T-helper 2 cell treated with Interferon-gamma antibody and Interleukin-4, amounts not matched to agents 100 ng/mL and 5 ng/mL, for 36 hours (primary cell): Measurements from ENCODE around the gene CSF3. TPM values are rescaled to one million over a fixed set of nuclear protein-coding genes. Genes with fewer than 3 reads are reported as not detected.

Experiments
- intact Hi-C: fragments of 100-400 bp; cut with micrococcal nuclease; formaldehyde crosslinking; loops from one replicate; pipeline ENCODE4 v1.15.1; 2023
- total RNA-seq: library from RNA; stranded (reverse); gene quantifications from 2 replicates; pipeline ENCODE4 v1.2.3, GENCODE V29; 2022

CSF3 gene
- total RNA-seq, 1 donor from 2014 or later = not detected

DNA sequence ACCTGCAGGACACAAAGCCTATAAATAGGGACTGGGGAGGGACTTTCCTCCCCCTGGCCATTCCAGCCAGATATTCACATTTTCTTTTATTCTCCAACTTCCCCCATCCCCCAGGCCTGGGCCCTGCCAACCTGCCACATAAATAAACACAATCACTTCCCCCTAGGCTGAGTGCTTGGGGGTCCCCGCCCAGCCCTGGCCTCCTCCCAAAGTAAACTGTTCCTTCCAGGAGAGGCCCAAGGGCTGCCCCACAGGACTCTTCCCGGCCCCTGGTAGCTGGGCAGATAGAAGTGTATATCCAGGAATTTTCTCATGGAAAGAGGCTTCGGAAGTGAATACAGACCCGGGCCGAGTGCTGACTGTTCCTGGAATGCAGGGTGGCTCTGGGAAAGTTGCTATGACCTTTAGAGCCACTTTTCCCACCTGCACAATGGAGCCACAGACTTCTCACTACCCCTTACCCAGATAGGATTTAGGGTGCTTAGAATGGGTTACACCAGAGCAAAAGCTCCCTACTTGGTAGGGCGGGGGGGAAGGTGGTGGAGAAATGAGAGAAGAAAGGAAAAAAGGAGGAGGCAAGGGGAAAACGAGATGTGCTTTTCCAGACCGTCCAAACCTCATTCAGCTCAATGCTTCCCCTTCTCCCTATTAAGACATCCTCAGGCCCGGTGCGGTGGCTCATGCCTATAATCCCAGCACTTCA lies 8.5 kb downstream of the CSF3 start:
- intact Hi-C loops = no loop called here

DNA sequence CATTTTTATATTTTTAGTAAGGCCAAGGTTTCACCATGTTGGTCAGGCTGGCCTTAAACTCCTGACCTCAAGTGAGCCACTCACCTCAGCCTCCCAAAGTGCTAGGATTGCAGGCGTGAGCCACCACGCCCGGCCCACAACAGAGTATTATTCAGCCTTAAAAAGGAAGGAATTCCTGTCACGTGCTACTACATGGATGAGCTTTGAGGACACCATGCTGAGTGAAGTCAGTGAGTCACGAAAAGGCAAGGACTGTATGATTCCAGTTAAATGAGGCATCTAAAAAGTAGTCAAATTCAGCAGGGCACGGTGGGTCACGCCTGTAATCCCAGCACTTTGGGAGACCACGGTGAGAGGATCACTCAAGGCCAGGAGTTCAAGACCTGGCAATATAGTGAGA lies 9.7 kb downstream of the CSF3 start:
- intact Hi-C loops = no loop called here

DNA sequence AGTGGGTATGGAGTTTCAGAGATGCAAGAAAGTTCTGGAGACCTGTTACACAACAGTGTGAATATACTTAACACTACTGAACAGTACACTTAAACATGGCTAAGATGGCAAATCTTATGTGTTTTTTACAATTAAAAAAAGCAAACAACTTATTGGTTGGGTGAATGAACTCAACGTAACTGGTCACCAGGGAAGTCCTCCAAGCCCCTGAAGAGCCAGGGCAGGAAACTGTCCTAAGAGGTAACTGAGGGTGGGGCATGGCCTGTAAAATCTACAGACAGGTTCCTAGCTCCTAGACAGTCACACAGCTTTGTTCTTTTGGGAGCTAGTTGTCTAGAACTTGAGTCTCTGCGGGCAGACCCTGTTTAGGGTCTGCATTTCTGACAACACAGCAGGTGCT lies 10.3 kb downstream of the CSF3 start:
- intact Hi-C loops = no loop called here

DNA sequence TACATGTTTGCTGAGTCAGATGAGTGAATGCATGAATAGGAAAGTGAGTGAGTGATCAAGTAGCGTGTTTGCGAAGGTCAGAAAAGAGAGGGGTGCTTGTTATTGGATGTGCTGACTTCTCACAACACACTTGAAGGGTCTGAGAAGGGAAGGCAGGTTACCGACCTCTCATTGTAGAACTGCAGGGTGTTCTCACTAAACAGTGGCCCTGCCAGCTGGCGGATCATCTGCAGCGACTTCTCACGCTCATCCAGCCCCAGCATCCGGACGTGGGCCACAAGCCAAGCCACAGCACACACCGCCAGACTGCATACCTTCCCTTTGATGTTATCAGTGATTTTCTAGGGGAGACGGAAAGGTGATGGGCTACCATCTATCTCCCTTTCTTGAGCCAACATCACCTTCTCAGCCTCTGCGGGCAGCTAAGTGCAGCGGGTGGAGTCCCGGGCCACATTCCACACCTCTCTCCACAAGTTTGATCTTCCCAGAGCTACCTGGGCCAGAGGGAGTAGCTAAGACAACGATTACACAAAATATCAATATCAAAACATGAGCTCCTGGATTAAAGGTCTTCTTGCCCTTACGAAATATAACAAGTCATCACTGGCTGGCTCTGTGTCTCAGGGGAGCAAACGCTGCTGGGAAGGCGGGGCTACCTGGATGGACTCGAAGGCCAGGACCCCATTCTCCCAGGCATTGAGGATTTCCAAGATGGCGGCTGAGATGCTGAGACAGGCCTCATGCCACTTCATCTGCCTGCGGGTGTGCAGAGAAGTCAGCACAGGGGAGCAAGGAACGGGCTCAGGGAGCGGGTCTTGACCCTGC lies 11.0 kb downstream of the CSF3 start:
- intact Hi-C loops = no loop called here

DNA sequence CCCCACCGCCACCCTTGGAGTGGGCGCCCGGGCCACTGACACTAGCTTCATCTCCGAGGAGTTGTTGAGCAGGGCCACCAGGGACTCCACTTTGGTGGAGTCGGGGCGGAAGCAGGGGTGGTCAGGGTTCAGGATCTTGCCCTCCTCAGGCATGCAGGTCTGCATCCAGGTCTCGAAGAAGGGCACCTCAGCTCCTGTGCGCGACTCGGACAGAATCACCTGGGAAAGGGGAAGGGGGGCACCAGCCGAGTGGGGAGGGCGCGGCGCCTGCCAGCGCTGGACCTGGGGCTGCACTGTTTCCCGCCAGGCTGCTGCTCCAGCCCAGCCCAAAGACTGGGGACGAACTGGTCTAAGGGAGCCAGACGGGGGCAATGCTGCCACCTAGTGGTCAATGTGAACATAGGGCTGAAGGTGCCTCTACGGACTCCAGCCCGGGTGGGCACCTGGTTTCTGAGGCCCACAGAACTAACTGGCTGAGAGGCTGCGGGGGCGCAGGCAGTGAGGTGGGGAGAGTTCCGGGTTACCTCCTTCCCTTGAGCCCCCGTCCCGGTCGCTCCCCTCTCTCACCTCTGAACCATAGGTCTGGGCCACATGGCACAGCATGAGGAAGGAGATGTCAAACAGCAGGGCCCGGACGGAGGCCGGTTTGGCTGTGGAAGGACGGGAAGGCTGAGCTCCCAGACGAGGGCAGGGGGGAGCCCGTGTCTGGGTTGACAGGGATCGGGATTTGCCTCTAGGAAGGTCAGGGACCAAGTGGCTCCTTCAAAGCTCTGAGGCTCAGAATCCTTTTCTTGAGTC lies 11.8 kb downstream of the CSF3 start:
- intact Hi-C loops = loop anchor here (1.0 kb wide), 2 partner anchors 14 to 405 kb away; no protein-coding TSS in a partner anchor

DNA sequence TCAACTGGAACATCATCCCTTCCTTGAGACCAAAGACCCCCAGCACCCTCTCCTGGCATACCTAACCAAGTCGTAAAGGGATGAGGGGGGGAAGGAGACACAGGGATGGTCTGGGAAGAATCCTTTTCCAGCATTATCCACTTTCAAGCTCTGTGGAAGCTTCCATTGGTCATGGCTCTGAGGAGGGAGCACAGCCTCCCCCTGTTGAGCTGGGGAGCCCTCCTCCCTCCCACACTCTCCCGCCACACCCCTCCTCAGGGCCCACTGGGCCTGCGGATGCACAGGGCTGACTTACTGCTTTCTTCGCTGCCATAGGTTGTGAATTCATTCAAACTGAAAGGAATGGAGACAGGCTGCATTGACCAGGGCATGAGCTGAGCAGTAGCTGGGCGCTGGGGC lies 12.4 kb downstream of the CSF3 start:
- intact Hi-C loops = loop anchor here (1.0 kb wide), 2 partner anchors 14 to 405 kb away; no protein-coding TSS in a partner anchor

DNA sequence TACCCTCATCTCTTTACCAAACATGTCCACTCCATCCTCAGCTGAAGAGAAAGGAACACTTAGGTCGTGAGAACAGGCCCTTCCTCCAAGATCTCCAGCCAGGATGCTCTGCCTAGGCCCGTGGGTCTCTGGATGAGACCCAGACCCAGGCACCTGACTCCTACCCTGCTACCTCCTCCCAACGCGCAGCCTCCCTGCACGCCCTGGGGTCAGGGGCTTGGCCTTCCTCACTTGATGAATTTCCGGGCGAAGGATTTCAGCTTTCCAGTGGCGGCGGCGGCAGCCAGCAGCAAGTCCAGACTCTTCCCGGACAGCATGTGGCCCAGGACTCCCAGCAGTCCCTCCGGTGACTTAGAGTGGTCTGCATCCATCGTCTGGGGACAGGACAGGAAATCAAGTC lies 13.4 kb downstream of the CSF3 start:
- intact Hi-C loops = no loop called here

DNA sequence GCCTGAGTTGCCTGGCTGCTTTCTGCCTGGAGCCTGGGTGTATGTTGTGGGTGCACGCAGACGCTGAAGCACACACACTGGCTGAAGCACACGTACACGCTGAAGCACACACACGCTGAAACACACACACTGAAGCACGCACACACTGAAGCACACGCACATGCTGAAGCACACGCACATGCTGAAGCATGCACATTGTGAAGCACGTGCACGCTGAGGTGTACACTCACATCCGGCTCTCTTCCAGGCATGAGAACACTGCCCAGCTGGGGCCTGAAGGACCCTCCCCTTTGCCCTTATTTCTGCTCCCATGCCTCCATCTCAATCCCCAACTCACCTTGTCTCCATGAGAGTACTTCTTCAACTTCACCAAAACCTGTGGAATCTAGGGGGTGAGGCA lies 16.5 kb downstream of the CSF3 start:
- intact Hi-C loops = no loop called here

DNA sequence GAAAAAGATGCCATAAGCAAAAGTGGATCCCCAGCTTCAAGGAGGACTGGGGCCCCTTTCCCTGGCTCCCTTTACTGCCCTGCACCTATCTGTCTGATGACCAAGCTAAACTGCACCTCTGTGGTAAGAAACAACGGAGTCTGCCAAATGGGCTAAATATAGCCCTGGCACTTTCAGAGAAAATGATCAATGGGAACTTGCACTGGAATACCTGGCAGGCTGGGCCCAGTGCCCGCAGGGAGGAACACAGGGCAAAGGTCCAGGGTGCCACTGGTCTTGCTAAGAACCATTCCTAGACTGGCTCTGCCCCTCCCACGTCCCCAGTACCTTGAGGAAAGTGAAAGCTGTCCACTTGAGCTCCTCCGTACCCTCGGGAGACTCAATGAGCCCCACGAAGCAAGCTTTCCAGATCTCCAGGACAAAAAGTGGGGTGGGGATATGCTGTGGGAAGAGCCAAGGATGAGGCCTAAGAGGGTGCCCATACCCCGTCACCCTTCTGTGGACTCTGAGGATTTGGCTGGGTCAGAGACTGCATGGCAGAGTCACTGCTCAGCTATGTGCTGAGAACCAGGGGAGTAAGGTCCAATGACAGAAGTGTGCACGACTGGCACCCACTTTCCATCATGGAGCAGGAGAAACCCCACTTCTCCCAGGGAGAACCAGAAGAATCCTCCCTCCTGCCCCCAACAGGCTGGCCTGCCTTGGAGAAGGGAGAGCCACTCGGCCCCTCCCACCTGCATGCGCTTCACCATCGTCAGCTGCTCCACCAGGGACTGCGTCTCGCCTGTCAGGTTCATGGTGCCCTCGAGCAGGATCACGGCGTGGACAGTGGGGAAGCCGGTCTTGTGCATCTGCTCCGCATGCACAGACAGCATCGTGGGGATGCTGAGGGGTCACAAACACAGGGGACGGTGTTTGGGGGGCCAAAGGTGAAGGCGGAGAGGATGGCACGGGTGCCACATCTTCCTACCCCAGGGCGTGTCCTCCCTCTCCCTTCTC lies 17.4 kb downstream of the CSF3 start:
- intact Hi-C loops = no loop called here

DNA sequence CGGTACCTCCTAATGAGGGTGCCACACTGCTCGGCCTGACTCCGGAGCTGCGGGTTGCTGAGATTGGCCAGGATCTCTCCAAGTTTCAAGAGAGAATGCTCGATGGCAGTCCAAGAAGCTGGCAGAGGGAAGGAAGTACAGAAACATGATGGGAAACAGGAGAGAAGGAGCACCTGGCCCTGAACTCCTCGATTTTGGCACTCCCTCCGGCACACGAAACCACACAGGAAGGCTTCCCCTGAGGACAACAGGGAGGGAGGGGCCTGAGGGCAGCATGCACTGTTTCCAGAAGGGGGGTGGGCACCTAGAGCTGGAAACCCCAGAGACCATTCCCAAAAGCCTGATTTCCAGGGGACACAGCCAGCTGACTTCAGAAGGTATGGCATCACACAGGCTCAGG lies 18.1 kb downstream of the CSF3 start:
- intact Hi-C loops = no loop called here

DNA sequence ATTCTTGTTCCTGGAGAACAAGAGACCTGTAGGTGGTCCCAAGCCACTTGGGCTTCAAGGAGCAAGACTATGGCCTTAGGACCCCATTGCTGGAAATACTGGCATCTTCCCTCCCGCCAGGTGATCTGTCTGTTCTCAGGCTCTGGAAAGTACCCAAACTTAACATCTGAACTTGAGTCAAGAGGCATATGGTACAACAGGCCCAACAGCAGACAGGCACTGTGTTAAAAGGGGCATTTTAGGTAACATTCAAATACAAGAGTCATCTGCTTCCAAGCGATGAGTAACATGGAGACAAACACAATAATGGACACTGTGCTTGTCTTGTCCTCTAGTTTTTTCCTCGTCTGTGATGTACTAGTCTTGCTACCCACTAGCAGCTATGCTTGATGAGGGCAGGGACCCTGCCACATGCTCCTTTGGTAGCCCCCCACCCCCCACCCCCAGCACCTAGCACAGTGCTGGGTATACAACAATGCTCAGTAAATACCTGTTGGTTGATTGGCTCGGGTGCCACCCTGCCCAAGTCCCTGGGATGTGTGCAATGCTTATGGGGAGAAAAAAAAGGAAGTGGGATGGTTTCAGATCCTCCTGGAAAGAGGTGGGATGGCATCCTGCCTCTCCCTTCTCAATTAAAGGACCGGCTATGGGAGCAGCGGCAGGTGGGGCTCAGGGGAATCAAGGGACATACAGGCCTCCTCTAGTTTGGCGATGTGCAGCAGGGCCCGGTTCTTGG lies 19.4 kb downstream of the CSF3 start:
- intact Hi-C loops = no loop called here

DNA sequence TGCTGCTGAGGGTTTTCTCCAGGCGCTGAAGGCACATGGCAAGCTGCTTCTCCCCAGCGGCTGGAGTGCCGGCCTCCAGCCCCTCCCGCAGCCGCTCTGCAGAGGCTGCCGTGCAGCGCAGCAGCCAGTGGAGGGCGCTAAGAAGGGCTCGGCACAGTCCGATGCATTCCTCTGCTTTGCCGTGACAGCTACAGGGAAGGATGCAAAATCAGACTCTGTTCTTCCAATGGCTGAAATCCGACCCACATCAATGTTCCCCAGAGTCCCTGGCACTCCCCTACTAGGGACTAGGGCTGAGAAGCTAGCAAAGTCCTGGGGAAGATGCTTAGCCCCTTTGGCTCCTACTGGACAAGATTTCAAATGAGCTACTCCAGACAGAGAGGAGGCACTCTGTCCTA lies 19.9 kb downstream of the CSF3 start:
- intact Hi-C loops = no loop called here

DNA sequence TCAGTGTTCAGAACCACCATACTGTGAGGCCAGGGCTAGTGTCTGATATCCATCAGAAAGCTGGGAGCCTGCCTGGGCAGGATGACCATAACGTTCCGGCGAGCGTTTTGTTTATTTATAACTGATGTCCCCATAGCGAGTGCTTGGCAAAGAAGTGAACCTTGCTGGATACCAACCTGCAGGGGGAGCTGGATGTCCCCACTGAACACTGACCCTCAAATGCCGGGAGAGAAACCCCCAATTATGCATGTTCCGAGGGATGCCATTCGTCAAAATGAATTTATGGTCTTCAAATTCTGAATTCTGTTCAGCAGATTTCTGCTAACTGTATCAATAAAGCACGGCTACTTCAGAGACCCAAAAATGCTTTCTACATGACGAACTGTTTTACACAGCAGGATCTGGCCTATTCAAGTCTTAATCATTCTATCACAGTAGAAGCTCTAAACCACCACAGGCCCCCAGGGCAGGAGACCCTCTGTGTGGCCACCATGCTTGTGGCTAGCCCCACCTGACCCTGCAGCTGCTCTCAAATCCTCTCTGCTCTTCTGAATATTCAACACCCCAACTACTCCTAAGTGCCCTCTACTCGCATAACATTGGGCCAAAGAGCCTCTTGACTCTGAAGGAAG lies 23.8 kb downstream of the CSF3 start:
- intact Hi-C loops = no loop called here

DNA sequence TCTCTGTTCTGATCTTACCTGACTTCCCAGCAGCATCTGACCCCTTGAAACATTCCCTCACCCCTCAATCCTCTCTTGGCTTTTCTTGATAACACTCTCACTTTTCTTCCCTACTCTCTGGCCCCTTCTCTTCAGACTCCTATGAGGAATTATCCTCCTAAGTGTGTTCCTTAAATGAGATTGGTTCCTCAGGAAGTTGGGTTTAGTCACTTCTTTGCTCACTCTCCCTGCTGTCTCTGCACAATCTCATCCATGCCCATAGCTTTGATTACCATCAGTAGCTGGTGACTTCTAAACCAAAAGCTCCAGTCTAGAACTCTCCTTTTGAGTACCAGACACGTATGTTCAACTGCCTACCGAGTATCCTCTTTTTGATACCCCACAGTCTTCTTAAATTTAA lies 26.0 kb downstream of the CSF3 start:
- intact Hi-C loops = no loop called here

DNA sequence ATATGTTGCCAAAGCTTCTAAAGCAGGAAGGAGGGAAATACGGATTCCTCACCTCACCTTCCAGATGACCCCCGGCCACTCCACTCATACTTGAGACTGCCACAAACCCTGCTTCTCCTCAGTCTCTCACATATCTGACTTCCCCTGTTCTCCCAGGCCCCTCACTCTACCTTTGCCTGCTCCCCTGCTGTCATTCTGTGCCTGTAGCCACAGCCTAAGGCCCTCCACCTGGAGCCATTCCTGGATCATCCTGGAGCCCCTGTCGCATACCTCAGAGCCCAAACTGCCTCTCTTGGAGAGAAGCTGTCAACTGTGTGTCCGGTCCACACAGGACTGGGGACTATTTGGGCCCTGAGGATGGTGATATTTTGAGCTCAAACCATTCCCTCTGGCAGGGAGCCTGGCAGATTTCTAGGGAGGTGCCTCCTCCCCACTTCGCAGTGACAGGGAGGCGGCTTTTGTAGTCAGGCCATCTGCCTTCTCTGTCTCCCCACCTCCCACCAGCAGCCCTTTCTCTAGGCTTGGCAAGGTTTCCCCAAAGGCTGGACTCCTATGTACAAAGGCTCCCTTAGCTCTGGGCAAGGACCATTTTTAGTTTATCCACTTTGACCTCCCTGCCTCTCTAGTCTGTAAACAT lies 41.3 kb downstream of the CSF3 start:
- intact Hi-C loops = no loop called here

DNA sequence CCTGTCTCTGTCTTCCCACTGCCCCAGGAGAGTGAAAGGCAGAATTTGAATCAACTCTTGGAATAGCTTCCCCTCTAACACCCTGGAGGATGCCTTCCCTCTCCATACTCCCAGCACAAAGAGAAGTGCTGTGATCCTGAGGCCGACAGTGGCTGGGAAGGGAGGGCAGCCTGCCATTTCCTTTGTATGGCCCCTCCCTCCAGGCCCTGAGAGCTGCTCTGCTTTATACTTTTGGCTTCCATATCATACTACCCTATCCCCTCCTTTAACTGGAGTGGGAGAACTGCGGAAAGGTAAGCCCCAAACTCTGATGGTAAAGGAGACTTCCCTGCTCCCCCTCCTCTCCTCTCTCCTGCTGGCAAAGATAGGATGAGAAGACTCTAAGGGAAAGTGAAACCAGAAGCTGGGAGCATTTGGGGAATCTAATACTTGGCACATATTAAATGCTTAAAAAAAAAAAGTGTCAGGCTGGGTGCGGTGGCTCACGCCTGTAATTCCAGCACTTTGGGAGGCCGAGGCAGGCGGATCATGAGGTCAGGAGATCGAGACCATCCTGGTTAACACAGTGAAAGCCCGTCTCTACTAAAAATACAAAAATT lies 43.0 kb downstream of the CSF3 start:
- intact Hi-C loops = no loop called here

DNA sequence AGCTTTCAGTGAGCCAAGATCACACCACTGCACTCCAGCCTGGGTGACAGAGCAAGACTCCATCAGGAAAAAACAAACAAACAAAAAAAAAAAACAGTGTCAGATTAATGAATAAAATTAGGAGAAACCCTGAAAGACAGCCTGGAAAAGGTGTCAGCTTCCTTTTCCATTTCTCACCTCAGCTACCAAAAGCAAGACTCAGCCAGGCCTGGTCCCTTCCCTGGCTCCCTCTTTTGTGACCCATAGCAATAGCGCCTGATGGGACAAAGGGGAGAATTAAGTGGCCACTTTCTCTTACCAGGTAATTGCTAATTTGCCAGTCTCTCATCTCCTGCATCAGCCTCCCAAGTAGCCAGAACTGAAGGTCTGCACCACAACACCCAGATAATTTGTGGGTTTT lies 43.6 kb downstream of the CSF3 start:
- intact Hi-C loops = no loop called here

DNA sequence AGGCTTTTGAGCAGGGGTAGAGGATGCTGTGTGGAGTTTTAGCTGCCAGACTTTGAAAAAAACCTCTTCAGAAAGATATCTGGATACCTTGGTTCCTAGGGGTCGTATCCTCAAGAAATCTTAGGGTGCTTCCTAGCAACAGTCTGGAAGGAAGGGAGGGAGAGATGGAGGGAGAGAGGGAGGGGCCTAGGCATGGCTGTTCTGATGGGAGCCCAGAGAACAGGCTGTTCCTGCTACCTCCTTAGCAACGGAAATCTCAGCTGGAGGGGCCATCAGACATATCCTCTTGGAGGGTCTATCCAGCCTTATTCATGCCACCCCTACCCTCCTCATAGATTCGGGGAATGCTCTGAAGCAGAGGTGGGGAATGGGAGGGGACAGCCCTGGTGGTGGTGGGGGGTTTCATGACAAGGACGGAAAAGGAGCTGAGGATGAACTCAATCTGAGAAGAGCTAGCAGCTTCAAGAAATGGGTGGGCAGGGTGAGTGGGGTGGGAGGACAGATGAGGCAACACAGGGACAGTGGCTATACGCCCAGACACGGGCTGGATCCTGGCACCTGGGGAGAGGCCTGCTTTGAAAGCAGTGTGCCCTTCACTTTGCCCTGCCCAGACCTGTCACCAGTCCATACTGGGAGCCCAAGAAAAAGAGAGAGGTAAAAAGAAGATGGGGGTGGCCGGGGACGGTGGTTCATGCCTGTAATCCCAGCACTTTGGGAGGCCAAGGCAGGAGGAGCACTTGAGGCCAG lies 44.7 kb downstream of the CSF3 start:
- intact Hi-C loops = loop anchor here (5.0 kb wide), 1 partner anchor 37 kb away; no protein-coding TSS in a partner anchor
